WTC11 (cell line): ENCODE results near the gene IRX1. TPM values are rescaled to one million over a fixed set of nuclear protein-coding genes. Genes with fewer than 3 reads are reported as not detected.

Experiments used
- ATAC-seq: fragments of 200-7000 bp; cut with Tn5 transposase; 2 replicates; pipeline ENCODE4 v1.10.0; 2021; ENCODE audit warnings: mild to moderate bottlenecking, moderate library complexity
- CTCF ChIA-PET: fragments of 300-600 bp; sonication (Branson Sonifier 250); formaldehyde crosslinking; loops from one replicate; lab custom pipeline; 2021; ENCODE audit warnings: antibody characterized with exemption; lab: Charles Lee
- POLR2A ChIA-PET: fragments of 350-600 bp; sonication (Branson Sonifier 250); formaldehyde crosslinking; loops from one replicate; lab custom pipeline; 2021; ENCODE audit warnings: antibody characterized with exemption; lab: Charles Lee
- DNase-seq: peaks from one replicate; pipeline ENCODE4 v3.0.0; 2021; ENCODE audit warnings: low spot score
- H3K27ac Mint-ChIP-seq: 2 replicates; pipeline ENCODE4 v1.8.0; 2021; ENCODE audit warnings: mixed read lengths
- H3K27me3 Mint-ChIP-seq: 2 replicates; pipeline ENCODE4 v1.8.0; 2021; ENCODE audit warnings: low read depth, mild to moderate bottlenecking, moderate library complexity, mixed read lengths
- H3K36me3 Mint-ChIP-seq: 2 replicates; pipeline ENCODE4 v1.8.0; 2021; ENCODE audit warnings: mixed read lengths
- H3K4me1 Mint-ChIP-seq: 2 replicates; pipeline ENCODE4 v1.8.0; 2022; ENCODE audit warnings: mixed read lengths
- H3K4me3 Mint-ChIP-seq: 2 replicates; pipeline ENCODE4 v1.8.0; 2021; ENCODE audit warnings: mild to moderate bottlenecking, moderate library complexity, mixed read lengths
- H3K9me3 Mint-ChIP-seq: 2 replicates; pipeline ENCODE4 v1.8.0; 2021; ENCODE audit warnings: mixed read lengths
- ATF1 ChIP-seq: sonication (generic); formaldehyde crosslinking; IDR thresholded peaks from 2 replicates; pipeline ENCODE4 v1.8.1; 2023; ENCODE audit warnings: mild to moderate bottlenecking, moderate library complexity, missing genetic modification reagents
- ELF4 ChIP-seq: sonication (generic); formaldehyde crosslinking; IDR thresholded peaks from 2 replicates; pipeline ENCODE4 v1.8.1; 2022; ENCODE audit warnings: low read depth, mild to moderate bottlenecking, moderate library complexity, missing genetic modification reagents
- ESRRA ChIP-seq: sonication (generic); formaldehyde crosslinking; IDR thresholded peaks from 2 replicates; pipeline ENCODE4 v1.8.1; 2022; ENCODE audit warnings: mild to moderate bottlenecking, missing genetic modification reagents, borderline replicate concordance
- FOXJ3 ChIP-seq: sonication (generic); formaldehyde crosslinking; IDR thresholded peaks from 2 replicates; pipeline ENCODE4 v1.9.0; 2021; ENCODE audit warnings: missing genetic modification reagents, mild to moderate bottlenecking, borderline replicate concordance
- GABPB1 ChIP-seq: sonication (generic); formaldehyde crosslinking; IDR thresholded peaks from 2 replicates; pipeline ENCODE4 v1.8.1; 2023; ENCODE audit warnings: mild to moderate bottlenecking, missing genetic modification reagents
- MAX ChIP-seq: sonication (generic); formaldehyde crosslinking; IDR thresholded peaks from 2 replicates; pipeline ENCODE4 v1.8.0; 2022; ENCODE audit warnings: mild to moderate bottlenecking, missing genetic modification reagents
- NFYB ChIP-seq: sonication (generic); formaldehyde crosslinking; conservative IDR thresholded peaks from 2 replicates; pipeline ENCODE4 v1.8.0; 2022; ENCODE audit warnings: low read depth, missing genetic modification reagents
- SMAD4 ChIP-seq: sonication (generic); formaldehyde crosslinking; IDR thresholded peaks from 2 replicates; pipeline ENCODE4 v1.8.0; 2022; ENCODE audit warnings: mild to moderate bottlenecking, missing genetic modification reagents
- ZNF121 ChIP-seq: sonication (generic); formaldehyde crosslinking; IDR thresholded peaks from 2 replicates; pipeline ENCODE4 v1.8.0; 2023; ENCODE audit warnings: missing genetic modification reagents
- ZNF263 ChIP-seq: sonication (generic); formaldehyde crosslinking; IDR thresholded peaks from 2 replicates; pipeline ENCODE4 v1.8.1; 2022; ENCODE audit warnings: low read depth, mild to moderate bottlenecking, moderate library complexity, missing genetic modification reagents
- ZNF396 ChIP-seq: fragments of 250-450 bp; sonication (Bioruptor Pico); IDR thresholded peaks from 2 replicates; pipeline ENCODE4 v1.8.0; 2021; ENCODE audit warnings: mild to moderate bottlenecking, moderate library complexity, borderline replicate concordance
- ZNF671 ChIP-seq: fragments of 250-450 bp; sonication (Bioruptor Pico); IDR thresholded peaks from 2 replicates; pipeline ENCODE4 v1.8.0; 2021; ENCODE audit warnings: mild to moderate bottlenecking
- total RNA-seq: library from RNA; stranded (reverse); gene quantifications from 3 replicates; pipeline ENCODE4 v1.2.3, GENCODE V29; 2021
- TF ChIP-seq, protein P1 (sequence below): sonication (generic); formaldehyde crosslinking; conservative IDR thresholded peaks from 2 replicates; pipeline ENCODE4 v1.8.1; 2023; ENCODE audit warnings: mild to moderate bottlenecking, low read depth, missing genetic modification reagents, moderate library complexity
- TF ChIP-seq, protein P2 (sequence below): sonication (generic); formaldehyde crosslinking; IDR thresholded peaks from 2 replicates; pipeline ENCODE4 v1.8.0; 2023; ENCODE audit warnings: mild to moderate bottlenecking, missing genetic modification reagents
- TF ChIP-seq, protein P3 (sequence below): sonication (generic); formaldehyde crosslinking; IDR thresholded peaks from 2 replicates; pipeline ENCODE4 v1.8.1; 2022; ENCODE audit warnings: mild to moderate bottlenecking, moderate library complexity, missing genetic modification reagents
- TF ChIP-seq, protein P4 (sequence below): sonication (generic); formaldehyde crosslinking; IDR thresholded peaks from 2 replicates; pipeline ENCODE4 v1.8.0; 2022; ENCODE audit warnings: mild to moderate bottlenecking, missing genetic modification reagents

IRX1 gene
- total RNA-seq, 1 experiment from 2014 or later = 21.0 TPM

GRCh38 chr5:3609120-3609681 lies 13.6 kb downstream of the IRX1 start:
- Mint-ChIP-seq H3K4me3 (no peak overlapping the region), H3K27me3 (peaks cover 45% of the 10 kb centered on the region), H3K36me3 (no peaks in the 10 kb centered on the region; the same call in 1 of the 2 replicates), H3K4me1 (peaks cover 30% of the 10 kb centered on the region), H3K9me3 (no peaks in the 10 kb centered on the region), H3K27ac (no peak overlapping the region)
- ChIA-PET CTCF (interaction anchor here (1.3 to 2.9 kb wide), 2 partner anchors 687 kb away, joined by 6 to 12 read pairs; no protein-coding TSS in a partner anchor), POLR2A (no interaction called here)
- no peak for TF ChIP-seq ESRRA
- no peak for TF ChIP-seq ELF4
- TF ChIP-seq, protein P1, sequence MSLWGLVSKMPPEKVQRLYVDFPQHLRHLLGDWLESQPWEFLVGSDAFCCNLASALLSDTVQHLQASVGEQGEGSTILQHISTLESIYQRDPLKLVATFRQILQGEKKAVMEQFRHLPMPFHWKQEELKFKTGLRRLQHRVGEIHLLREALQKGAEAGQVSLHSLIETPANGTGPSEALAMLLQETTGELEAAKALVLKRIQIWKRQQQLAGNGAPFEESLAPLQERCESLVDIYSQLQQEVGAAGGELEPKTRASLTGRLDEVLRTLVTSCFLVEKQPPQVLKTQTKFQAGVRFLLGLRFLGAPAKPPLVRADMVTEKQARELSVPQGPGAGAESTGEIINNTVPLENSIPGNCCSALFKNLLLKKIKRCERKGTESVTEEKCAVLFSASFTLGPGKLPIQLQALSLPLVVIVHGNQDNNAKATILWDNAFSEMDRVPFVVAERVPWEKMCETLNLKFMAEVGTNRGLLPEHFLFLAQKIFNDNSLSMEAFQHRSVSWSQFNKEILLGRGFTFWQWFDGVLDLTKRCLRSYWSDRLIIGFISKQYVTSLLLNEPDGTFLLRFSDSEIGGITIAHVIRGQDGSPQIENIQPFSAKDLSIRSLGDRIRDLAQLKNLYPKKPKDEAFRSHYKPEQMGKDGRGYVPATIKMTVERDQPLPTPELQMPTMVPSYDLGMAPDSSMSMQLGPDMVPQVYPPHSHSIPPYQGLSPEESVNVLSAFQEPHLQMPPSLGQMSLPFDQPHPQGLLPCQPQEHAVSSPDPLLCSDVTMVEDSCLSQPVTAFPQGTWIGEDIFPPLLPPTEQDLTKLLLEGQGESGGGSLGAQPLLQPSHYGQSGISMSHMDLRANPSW (CRISPR knock-in tag) = no peak
- TF ChIP-seq NFYB (CRISPR knock-in tag) = no peak
- TF ChIP-seq ZNF263 = no peak
- TF ChIP-seq SMAD4 (CRISPR knock-in tag) = no peak
- DNase-seq = no peak
- no peak for ATAC-seq

- Mint-ChIP-seq H3K9me3 (no peaks in the 10 kb centered on the region), H3K4me3 (no peak overlapping the region), H3K27ac (no peak overlapping the region), H3K36me3 (peaks cover 18% of the 10 kb centered on the region), H3K27me3 (peaks cover 11% of the 10 kb centered on the region), H3K4me1 (peaks cover 25% of the 10 kb centered on the region)
- ChIA-PET POLR2A (no interaction called here), CTCF (interaction anchor here (0.7 kb wide), 1 partner anchor 1115 kb away, joined by 3 read pairs; no protein-coding TSS in a partner anchor)
- no peak for DNase-seq
- ATAC-seq = no peak
- TF ChIP-seq MAX (CRISPR knock-in tag) (no peak), ZNF263 (no peak), ZNF396 (no peak), ZNF671 (CRISPR knock-in tag) (no peak), ZNF121 (CRISPR knock-in tag) (no peak), FOXJ3 (CRISPR knock-in tag) (no peak), ATF1 (CRISPR knock-in tag) (no peak), GABPB1 (CRISPR knock-in tag) (no peak)
- TF ChIP-seq, protein P2, sequence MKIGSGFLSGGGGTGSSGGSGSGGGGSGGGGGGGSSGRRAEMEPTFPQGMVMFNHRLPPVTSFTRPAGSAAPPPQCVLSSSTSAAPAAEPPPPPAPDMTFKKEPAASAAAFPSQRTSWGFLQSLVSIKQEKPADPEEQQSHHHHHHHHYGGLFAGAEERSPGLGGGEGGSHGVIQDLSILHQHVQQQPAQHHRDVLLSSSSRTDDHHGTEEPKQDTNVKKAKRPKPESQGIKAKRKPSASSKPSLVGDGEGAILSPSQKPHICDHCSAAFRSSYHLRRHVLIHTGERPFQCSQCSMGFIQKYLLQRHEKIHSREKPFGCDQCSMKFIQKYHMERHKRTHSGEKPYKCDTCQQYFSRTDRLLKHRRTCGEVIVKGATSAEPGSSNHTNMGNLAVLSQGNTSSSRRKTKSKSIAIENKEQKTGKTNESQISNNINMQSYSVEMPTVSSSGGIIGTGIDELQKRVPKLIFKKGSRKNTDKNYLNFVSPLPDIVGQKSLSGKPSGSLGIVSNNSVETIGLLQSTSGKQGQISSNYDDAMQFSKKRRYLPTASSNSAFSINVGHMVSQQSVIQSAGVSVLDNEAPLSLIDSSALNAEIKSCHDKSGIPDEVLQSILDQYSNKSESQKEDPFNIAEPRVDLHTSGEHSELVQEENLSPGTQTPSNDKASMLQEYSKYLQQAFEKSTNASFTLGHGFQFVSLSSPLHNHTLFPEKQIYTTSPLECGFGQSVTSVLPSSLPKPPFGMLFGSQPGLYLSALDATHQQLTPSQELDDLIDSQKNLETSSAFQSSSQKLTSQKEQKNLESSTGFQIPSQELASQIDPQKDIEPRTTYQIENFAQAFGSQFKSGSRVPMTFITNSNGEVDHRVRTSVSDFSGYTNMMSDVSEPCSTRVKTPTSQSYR (CRISPR knock-in tag) = no peak
- TF ChIP-seq, protein P3, sequence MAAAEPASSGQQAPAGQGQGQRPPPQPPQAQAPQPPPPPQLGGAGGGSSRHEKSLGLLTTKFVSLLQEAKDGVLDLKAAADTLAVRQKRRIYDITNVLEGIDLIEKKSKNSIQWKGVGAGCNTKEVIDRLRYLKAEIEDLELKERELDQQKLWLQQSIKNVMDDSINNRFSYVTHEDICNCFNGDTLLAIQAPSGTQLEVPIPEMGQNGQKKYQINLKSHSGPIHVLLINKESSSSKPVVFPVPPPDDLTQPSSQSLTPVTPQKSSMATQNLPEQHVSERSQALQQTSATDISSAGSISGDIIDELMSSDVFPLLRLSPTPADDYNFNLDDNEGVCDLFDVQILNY = no peak
- TF ChIP-seq, protein P4, sequence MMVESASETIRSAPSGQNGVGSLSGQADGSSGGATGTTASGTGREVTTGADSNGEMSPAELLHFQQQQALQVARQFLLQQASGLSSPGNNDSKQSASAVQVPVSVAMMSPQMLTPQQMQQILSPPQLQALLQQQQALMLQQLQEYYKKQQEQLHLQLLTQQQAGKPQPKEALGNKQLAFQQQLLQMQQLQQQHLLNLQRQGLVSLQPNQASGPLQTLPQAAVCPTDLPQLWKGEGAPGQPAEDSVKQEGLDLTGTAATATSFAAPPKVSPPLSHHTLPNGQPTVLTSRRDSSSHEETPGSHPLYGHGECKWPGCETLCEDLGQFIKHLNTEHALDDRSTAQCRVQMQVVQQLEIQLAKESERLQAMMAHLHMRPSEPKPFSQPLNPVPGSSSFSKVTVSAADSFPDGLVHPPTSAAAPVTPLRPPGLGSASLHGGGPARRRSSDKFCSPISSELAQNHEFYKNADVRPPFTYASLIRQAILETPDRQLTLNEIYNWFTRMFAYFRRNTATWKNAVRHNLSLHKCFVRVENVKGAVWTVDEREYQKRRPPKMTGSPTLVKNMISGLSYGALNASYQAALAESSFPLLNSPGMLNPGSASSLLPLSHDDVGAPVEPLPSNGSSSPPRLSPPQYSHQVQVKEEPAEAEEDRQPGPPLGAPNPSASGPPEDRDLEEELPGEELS (CRISPR knock-in tag) = no peak
Measured at GRCh38 chr5:3612591-3613042, 17.0 kb downstream of the IRX1 start.
